ENCODE measurements around the gene CYSTM1.
A peak's percentile ranks its signal among the peaks of the same experiment; 100 is the strongest.
"Not testable (repeated sequence)": the region's sequence is repeated elsewhere in the genome, so short reads cannot be mapped to it uniquely, and the experiment has no call there.

Gene CYSTM1

GRCh38 chr5:140151144-140152021 lies 23.6 kb upstream of the CYSTM1 start:
- no peak for DNase-seq

GRCh38 chr5:140152022-140152999 lies 22.7 kb upstream of the CYSTM1 start:
- no peak for DNase-seq

GRCh38 chr5:140153255-140153654 lies 21.7 kb upstream of the CYSTM1 start:
- no peak for DNase-seq

- no peak for DNase-seq
Measured at GRCh38 chr5:140153905-140154304, 21.1 kb upstream of the CYSTM1 start.

- DNase-seq: not testable (repeated sequence)
Measured at GRCh38 chr5:140154710-140155381, 20.1 kb upstream of the CYSTM1 start.

- DNase-seq: peak; percentile 93
Measured at GRCh38 chr5:140157032-140157781, 17.8 kb upstream of the CYSTM1 start.

- DNase-seq: no peak
Measured at GRCh38 chr5:140159014-140159927, 15.7 kb upstream of the CYSTM1 start.

GRCh38 chr5:140162275-140162674 lies 12.7 kb upstream of the CYSTM1 start:
- no peak for DNase-seq

- no peak for DNase-seq
Measured at GRCh38 chr5:140162781-140163180, 12.2 kb upstream of the CYSTM1 start.

- DNase-seq: peak; percentile 37
Measured at GRCh38 chr5:140165101-140165922, 9.7 kb upstream of the CYSTM1 start.

GRCh38 chr5:140165923-140166270 lies 9.1 kb upstream of the CYSTM1 start:
- DNase-seq: no peak

- no peak for DNase-seq
Measured at GRCh38 chr5:140166911-140167310, 8.1 kb upstream of the CYSTM1 start.

GRCh38 chr5:140168371-140168770 lies 6.6 kb upstream of the CYSTM1 start:
- DNase-seq: no peak

- peak; percentile 27 for DNase-seq
Measured at GRCh38 chr5:140169410-140169809, 5.6 kb upstream of the CYSTM1 start.

GRCh38 chr5:140172483-140172882 lies 2.5 kb upstream of the CYSTM1 start:
- DNase-seq: no peak

GRCh38 chr5:140174014-140174413 lies 974 bp upstream of the CYSTM1 start:
- DNase-seq: no peak

- DNase-seq: peak; percentile 62
Measured at GRCh38 chr5:140175367-140176030, 511 bp downstream of the CYSTM1 start.

- no peak for DNase-seq
Measured at GRCh38 chr5:140176031-140176387, 1.0 kb downstream of the CYSTM1 start.

- no peak for DNase-seq
Measured at GRCh38 chr5:140178086-140178410, 3.1 kb downstream of the CYSTM1 start.
